ENCODE results near the gene TIGD1. TPM values are rescaled to one million over a fixed set of nuclear protein-coding genes. Genes with fewer than 3 reads are reported as not detected.
A peak's percentile ranks its signal among the peaks of the same experiment; 100 is the strongest.

Gene TIGD1
- total RNA-seq, 1 donor = 7.3 TPM

DNA sequence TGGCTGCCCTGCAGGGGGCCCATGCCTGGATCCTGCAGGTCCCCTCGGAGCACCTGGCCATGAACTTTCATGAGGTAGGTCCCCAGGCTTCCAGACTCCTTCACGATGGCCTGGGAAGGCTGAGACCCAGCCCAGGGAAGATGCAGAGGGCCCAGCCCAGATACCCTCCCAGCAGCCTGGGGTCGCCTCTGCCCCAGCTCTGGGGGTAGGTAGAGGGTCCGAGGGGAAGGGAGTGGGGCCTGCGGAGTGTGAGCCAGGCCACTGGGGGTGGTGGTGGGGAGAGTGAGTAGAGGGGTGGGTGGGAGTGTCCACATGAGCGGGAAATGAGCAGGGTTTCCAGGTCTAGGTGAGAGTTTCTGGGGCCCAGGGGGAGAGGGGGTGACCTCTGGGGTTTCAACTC, 25.6 kb downstream of the TIGD1 start:
- no peak for DNase-seq (ENCODE audit: low read depth in 2 of 3, low spot score in 2 of 3)

- DNase-seq (ENCODE audit: low read depth in 2 of 3, low spot score in 2 of 3) = peak in 2 of 3 donors; percentile 57 to 61
Measured at GRCh38 chr2:232523682-232524597, 26.4 kb downstream of the TIGD1 start.

DNA sequence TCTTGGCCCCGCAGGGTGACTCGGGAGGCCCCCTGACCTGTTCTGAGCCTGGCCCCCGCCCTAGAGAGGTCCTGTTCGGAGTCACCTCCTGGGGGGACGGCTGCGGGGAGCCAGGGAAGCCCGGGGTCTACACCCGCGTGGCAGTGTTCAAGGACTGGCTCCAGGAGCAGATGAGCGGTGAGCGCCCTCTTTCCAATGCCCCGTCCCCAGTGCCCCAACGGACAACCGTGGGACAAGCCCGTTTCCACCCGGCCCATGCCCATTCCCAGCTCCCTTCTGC, 27.0 kb downstream of the TIGD1 start:
- no peak for DNase-seq (ENCODE audit: low read depth in 2 of 3, low spot score in 2 of 3)

- DNase-seq (ENCODE audit: low read depth in 2 of 3, low spot score in 2 of 3) = no peak
Measured at GRCh38 chr2:232522623-232523401, 27.5 kb downstream of the TIGD1 start.

DNA sequence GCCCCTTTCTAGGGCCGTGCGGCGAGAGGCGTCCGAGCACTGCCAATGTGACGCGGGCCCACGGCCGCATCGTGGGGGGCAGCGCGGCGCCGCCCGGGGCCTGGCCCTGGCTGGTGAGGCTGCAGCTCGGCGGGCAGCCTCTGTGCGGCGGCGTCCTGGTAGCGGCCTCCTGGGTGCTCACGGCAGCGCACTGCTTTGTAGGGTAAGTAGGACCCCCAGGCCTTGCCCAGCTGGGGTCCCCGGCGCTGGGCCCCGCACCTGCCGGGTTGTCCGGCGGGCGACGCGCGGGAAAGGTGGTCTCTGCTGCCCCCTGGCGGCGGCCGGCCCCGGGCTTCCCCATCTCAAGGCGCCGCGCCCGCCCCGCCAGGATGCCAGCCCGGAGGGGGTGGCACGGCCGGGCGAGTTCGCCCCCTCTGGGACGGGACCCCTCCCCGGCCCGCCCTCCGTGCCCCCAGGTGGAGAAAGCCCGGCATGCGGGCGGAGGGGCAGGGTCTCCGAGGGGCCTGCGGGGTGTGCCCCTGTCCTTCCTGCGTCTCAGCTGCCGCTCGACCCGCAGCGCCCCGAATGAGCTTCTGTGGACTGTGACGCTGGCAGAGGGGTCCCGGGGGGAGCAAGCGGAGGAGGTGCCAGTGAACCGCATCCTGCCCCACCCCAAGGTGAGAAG, 28.3 kb downstream of the TIGD1 start:
- DNase-seq (ENCODE audit: low read depth in 2 of 3, low spot score in 2 of 3) = peak; percentile 50 to 54 (median 51)

- DNase-seq (ENCODE audit: low read depth in 2 of 3, low spot score in 2 of 3) = no peak
Measured at GRCh38 chr2:232521098-232521497, 29.3 kb downstream of the TIGD1 start.

DNA sequence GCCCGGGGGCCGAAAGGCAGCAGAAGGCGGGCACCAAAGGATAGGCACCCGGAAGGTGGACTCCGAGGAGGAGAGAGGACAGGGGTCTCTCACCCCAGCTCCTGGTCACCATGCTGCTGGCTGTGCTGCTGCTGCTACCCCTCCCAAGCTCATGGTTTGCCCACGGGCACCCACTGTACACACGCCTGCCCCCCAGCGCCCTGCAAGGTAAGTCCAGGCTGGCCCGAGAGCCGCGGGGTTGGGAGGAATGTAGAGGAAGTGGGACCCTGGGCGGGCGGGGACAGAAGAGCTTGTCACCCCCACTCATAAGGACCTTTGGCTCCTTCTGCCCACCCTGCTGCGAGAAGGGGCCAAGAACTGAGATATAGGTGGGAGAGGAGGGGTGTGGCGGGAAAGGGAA, 29.9 kb downstream of the TIGD1 start:
- DNase-seq (ENCODE audit: low read depth in 2 of 3, low spot score in 2 of 3) = no peak

GRCh38 chr2:232519581-232520438, 30.5 kb downstream of the TIGD1 start, which contains the start of gene PRSS56:
Gene PRSS56, plus strand, starts transcription at chr2:232520388. Its CDS starts 211 bp downstream, at chr2:232520599.
- no peak for DNase-seq (ENCODE audit: low read depth in 2 of 3, low spot score in 2 of 3)

GRCh38 chr2:232518844-232519243, 31.5 kb downstream of the TIGD1 start:
- no peak for DNase-seq (ENCODE audit: low read depth in 2 of 3, low spot score in 2 of 3)

DNA sequence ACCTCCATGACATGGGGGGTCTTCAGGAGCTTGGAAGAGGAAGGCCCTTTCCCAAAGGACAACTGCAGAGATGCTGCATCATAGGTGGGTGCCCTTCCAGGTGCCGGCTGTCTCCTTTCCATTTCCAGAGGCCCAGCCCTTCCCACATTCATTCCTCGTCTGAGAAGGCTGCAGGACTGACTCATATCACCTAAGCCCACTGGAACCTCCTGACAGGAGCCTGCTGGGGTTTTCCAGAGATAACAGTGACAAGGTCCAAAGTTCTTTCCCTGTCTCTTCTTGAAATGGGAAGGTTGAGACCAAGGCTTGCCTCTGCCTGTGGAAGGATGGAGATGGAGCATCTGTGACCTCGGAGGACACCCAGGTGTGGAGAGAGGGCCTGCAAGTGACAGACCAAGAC, 33.8 kb downstream of the TIGD1 start:
- no peak for DNase-seq (ENCODE audit: low read depth in 2 of 3, low spot score in 2 of 3)

GRCh38 chr2:232515639-232516038, 34.7 kb downstream of the TIGD1 start:
- no peak for DNase-seq (ENCODE audit: low read depth in 2 of 3, low spot score in 2 of 3)

DNA sequence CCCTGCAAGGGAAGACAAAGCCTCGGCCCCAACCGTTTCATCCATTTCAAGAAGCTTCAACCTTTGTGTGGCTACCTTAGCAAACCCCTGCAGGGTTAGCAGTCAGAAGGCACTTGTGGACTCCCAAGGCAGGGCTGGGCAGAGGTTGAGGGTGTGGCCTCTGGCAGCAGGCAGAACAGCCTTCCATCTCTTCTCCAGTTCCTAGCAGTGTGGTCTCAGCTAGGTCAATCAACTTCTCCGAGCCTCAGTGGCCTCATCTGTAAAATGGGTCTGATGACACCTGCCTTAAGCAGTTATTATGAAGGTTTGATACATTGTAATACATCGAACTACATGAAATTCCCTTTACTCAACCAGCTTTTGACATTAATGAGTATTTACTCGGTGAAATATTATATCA, 37.0 kb downstream of the TIGD1 start:
- DNase-seq (ENCODE audit: low read depth in 2 of 3, low spot score in 2 of 3) = no peak

- DNase-seq (ENCODE audit: low read depth in 2 of 3, low spot score in 2 of 3) = no peak
Measured at GRCh38 chr2:232512602-232513001, 37.8 kb downstream of the TIGD1 start.

- DNase-seq (ENCODE audit: low read depth in 2 of 3, low spot score in 2 of 3) = no peak
Measured at GRCh38 chr2:232511336-232511890, 38.9 kb downstream of the TIGD1 start.

DNA sequence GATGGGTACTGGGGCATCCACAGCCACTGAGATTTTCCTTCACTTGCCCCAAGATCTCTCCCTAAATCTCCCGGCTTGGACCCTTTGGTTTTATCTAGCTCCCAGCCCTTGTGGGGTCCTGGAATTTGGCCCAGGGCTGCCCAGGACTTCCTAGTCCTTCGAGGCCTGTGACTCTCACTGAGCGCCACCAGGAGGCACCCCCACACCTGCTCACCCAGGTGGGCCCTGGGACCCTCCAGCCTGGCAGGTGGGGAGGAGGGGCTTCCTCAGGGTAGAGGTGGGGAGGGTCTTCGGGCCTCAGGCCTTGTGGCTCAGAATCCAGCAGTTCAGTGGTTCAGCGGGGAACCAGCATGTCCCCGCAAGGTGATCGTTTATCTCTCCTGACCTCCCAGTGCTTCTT, 42.1 kb downstream of the TIGD1 start:
- no peak for DNase-seq (ENCODE audit: low read depth in 2 of 3, low spot score in 2 of 3)

- DNase-seq (ENCODE audit: low read depth in 2 of 3, low spot score in 2 of 3) = no peak
Measured at GRCh38 chr2:232506709-232507108, 43.6 kb downstream of the TIGD1 start.

GRCh38 chr2:232505856-232506255, 44.5 kb downstream of the TIGD1 start:
- no peak for DNase-seq (ENCODE audit: low read depth in 2 of 3, low spot score in 2 of 3)

DNA sequence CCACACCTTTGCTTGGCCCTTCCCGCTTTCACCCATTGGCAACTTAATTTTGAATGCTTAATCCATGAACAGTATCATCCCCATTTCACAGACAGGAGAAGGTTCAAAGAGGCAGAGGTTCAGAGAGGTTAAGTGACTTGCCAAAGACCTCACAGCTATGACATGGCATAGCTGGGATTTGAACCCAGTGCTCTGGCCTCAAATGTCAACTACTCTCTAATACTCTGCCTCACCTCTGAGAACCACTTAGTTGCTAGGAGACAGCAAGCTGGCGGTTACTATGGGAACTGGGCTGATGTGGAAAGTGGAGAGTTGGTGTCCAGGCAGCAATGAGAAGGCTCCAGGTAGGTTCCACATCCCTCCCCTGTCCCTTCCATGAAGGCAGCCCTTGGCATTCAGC, 45.9 kb downstream of the TIGD1 start:
- no peak for DNase-seq (ENCODE audit: low read depth in 2 of 3, low spot score in 2 of 3)

DNA sequence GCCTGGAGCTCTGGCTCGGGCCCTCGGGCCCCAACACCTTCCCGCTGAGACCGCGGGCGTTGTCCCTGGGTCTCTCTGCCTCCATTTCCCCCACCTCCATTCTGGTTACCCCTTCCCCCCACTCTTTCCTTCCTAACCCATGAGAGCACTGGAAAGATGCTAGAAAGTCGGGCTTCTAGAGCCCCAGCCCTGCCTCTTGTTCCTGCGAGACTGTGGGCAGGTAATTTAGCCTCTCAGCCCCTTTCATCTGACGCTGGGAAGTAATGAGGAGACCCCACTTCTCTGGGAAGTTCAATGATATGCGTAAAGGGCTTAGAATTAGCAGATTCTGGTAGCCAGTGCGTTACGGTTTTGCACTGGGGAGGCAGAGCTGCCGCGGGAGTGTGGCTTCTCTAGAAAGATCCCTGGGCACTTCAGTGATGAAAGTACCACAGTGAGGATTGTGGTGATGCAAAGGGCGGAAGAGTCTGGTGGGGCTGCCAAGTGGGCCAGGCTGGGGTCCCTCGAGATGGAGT, 46.5 kb downstream of the TIGD1 start:
- DNase-seq (ENCODE audit: low read depth in 2 of 3, low spot score in 2 of 3) = no peak

All from hematopoietic multipotent progenitor cell (in vitro differentiated cells).